ENCODE measurements around the gene BCL7B.

BCL7B gene

GRCh38 chr7:73565675-73566340, 8.3 kb upstream of the BCL7B start:
- no peak overlapping the region for H3K27ac ChIP-seq (ENCODE audit: extremely low read depth, low read depth, low read length)
- H3K4me3 ChIP-seq (ENCODE audit: low read depth, low read length), result no peak overlapping the region
- ChIA-PET POLR2A (interaction anchor here (1.2 to 3.1 kb wide), 3 partner anchors 9 to 18 kb away, joined by 4 to 16 read pairs (median 6); partner anchors contain the start of genes BCL7B and TBL2), CTCF (interaction anchor here (0.6 to 3.2 kb wide), 3 partner anchors 10 to 160 kb away, joined by 4 to 7 read pairs (median 4); no protein-coding TSS in a partner anchor)
- H3K9me3 ChIP-seq (ENCODE audit: control insufficient read depth, insufficient read depth, low read depth, low read length), result no peaks in the 10 kb centered on the region
- H3K4me1 ChIP-seq (ENCODE audit: control insufficient read depth, insufficient read depth, low read length), result no peaks in the 10 kb centered on the region
- TF ChIP-seq KLF7 (tag by site-specific recombination; IDR thresholded peaks at IDR 0.05; ENCODE audit: borderline replicate concordance) (no peak), ZNF785 (tag by site-specific recombination; IDR thresholded peaks at IDR 0.05) (no peak), ZNF623 (tag by site-specific recombination; IDR thresholded peaks at IDR 0.05) (no peak), PRDM1 (tag by site-specific recombination; IDR thresholded peaks at IDR 0.05) (no peak), OSR2 (tag by site-specific recombination; IDR thresholded peaks at IDR 0.05) (no peak), ZNF707 (tag by site-specific recombination; IDR thresholded peaks at IDR 0.05) (no peak), ZNF777 (tag by site-specific recombination; IDR thresholded peaks at IDR 0.05; ENCODE audit: borderline replicate concordance) (no peak), ZNF223 (tag by site-specific recombination; IDR thresholded peaks at IDR 0.05) (no peak), REST (tag by site-specific recombination; IDR thresholded peaks at IDR 0.05) (no peak), ZNF837 (tag by site-specific recombination; IDR thresholded peaks at IDR 0.05) (no peak), GLI4 (tag by site-specific recombination; IDR thresholded peaks at IDR 0.05) (no peak), ZNF501 (tag by site-specific recombination; IDR thresholded peaks at IDR 0.05) (no peak), ZNF157 (tag by site-specific recombination; IDR thresholded peaks at IDR 0.05) (no peak), ZNF211 (tag by site-specific recombination; IDR thresholded peaks at IDR 0.05; ENCODE audit: low read depth) (no peak), ZNF37A (tag by site-specific recombination; IDR thresholded peaks at IDR 0.05) (no peak), HOXD13 (CRISPR knock-in tag; IDR thresholded peaks at IDR 0.05; ENCODE audit: borderline replicate concordance) (no peak), ZNF704 (tag by site-specific recombination; IDR thresholded peaks at IDR 0.05) (no peak), TCF7L2 (IDR thresholded peaks at IDR 0.05; ENCODE audit: borderline replicate concordance, low read depth, low read length) (no peak), ZNF112 (tag by site-specific recombination; IDR thresholded peaks at IDR 0.05) (no peak)
- TF ChIP-seq, protein P1, sequence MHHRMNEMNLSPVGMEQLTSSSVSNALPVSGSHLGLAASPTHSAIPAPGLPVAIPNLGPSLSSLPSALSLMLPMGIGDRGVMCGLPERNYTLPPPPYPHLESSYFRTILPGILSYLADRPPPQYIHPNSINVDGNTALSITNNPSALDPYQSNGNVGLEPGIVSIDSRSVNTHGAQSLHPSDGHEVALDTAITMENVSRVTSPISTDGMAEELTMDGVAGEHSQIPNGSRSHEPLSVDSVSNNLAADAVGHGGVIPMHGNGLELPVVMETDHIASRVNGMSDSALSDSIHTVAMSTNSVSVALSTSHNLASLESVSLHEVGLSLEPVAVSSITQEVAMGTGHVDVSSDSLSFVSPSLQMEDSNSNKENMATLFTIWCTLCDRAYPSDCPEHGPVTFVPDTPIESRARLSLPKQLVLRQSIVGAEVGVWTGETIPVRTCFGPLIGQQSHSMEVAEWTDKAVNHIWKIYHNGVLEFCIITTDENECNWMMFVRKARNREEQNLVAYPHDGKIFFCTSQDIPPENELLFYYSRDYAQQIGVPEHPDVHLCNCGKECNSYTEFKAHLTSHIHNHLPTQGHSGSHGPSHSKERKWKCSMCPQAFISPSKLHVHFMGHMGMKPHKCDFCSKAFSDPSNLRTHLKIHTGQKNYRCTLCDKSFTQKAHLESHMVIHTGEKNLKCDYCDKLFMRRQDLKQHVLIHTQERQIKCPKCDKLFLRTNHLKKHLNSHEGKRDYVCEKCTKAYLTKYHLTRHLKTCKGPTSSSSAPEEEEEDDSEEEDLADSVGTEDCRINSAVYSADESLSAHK (tag by site-specific recombination; IDR thresholded peaks at IDR 0.05), result no peak
- peaks cover 4 to 19% of the 10 kb centered on the region in 2 experiments; a peak in 2 of 3 replicates for H3K36me3 ChIP-seq (ENCODE audit: control insufficient read depth in 2 of 2, insufficient read depth in 1 of 2, low read length in 2 of 2)
